ENCODE data around the gene UGT1A5. TPM values are rescaled to one million over a fixed set of nuclear protein-coding genes. Genes with fewer than 3 reads are reported as not detected.

Gene UGT1A5
- total RNA-seq, 2 donors from 2014 or later: not detected

- intact Hi-C loops (cut with DNase I): loop anchor here in 1 of 2 donors (5.0 kb wide), 1 partner anchor 1681 kb away; no protein-coding TSS in a partner anchor
- no peak for DNase-seq (ENCODE audit: low spot score)
Observed at GRCh38 chr2:233766416-233766815, 53.7 kb downstream of the UGT1A5 start.

DNA sequence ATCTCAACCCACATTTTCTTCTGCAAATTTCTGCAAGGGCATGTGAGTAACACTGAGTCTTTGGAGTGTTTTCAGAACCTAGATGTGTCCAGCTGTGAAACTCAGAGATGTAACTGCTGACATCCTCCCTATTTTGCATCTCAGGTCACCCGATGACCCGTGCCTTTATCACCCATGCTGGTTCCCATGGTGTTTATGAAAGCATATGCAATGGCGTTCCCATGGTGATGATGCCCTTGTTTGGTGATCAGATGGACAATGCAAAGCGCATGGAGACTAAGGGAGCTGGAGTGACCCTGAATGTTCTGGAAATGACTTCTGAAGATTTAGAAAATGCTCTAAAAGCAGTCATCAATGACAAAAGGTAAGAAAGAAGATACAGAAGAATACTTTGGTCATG lies 55.4 kb downstream of the UGT1A5 start:
- intact Hi-C loops (cut with DNase I): loop anchor here in 1 of 2 donors (5.0 kb wide), 1 partner anchor 1679 kb away; no protein-coding TSS in a partner anchor
- no peak for DNase-seq (ENCODE audit: low spot score)

- intact Hi-C loops (cut with DNase I): loop anchor here in 1 of 2 donors (5.0 kb wide), 1 partner anchor 1678 kb away; no protein-coding TSS in a partner anchor
- DNase-seq (ENCODE audit: low spot score): no peak
Observed at GRCh38 chr2:233769260-233769659, 56.6 kb downstream of the UGT1A5 start.

- intact Hi-C loops (cut with DNase I): no loop called here
Observed at GRCh38 chr2:233772153-233772552, 59.4 kb downstream of the UGT1A5 start.

DNA sequence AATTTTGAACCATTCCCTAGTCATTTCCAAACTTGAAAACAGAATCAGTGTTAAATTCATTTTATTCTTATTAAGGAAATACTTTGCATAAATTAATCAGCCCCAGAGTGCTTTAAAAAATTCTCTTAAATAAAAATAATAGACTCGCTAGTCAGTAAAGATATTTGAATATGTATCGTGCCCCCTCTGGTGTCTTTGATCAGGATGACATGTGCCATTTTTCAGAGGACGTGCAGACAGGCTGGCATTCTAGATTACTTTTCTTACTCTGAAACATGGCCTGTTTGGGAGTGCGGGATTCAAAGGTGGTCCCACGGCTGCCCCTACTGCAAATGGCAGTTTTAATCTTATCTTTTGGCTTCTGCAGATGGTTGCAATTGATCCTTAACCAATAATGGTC lies 59.9 kb downstream of the UGT1A5 start:
- intact Hi-C loops (cut with DNase I): no loop called here
- no peak for DNase-seq (ENCODE audit: low spot score)

More at GRCh38 chr2:233772153-233772552, 59.4 kb downstream of the UGT1A5 start:
- DNase-seq (ENCODE audit: low spot score): no peak

- DNase-seq (ENCODE audit: low spot score): no peak
- intact Hi-C loops (cut with DNase I): no loop called here
Observed at GRCh38 chr2:233773854-233774253, 61.1 kb downstream of the UGT1A5 start.

DNA sequence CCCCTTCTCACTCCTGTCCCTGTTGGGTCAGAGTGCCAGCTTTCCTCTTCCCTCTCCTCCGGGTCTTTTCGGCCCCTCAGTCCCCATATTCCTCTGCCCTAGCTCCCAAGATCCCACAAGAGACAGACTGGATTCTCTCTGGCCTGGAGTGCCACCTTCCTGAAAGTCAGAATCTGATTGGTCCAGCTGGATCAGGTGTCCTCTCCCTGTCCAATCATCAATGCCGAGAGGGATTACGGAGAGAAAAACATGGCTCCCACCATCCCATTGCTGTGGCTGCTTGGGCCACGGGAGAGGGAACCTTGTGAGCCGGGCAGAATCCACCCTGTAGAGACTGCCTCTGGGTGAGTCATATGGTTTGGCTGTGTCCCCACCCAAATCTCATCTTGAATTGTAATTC lies 62.7 kb downstream of the UGT1A5 start:
- intact Hi-C loops (cut with DNase I): no loop called here
- no peak for DNase-seq (ENCODE audit: low spot score)

- intact Hi-C loops (cut with DNase I): no loop called here
- no peak for DNase-seq (ENCODE audit: low spot score)
Observed at GRCh38 chr2:233778030-233778429, 65.3 kb downstream of the UGT1A5 start, which contains the start of gene MROH2A. MROH2A (plus strand) TSS chr2:233778330; CDS start chr2:233779359, 1,029 bp downstream.

DNA sequence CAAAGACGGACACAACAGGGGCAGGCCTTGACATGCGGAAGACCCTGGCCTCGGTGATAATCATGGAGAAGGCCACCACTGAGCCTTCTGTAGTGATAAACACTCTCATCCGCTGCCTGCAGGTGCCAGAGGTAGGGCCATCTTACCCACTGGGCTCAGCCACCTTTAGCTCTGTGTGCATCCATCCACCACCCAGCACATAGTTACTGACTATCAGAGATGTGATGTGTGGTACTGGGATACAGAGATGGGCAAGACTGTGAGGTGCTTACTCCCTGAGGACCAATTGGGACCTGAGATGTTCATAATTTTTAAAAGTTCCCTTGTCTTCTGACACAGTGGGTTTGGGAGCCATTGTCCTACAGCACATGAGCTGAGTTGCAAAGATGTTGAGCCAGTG lies 67.0 kb downstream of the UGT1A5 start:
- DNase-seq (ENCODE audit: low spot score): no peak
- intact Hi-C loops (cut with DNase I): no loop called here

- intact Hi-C loops (cut with DNase I): no loop called here
Observed at GRCh38 chr2:233780771-233781170, 68.1 kb downstream of the UGT1A5 start.

GRCh38 chr2:233789554-233789953 lies 76.8 kb downstream of the UGT1A5 start:
- intact Hi-C loops (cut with DNase I): no loop called here
- DNase-seq (ENCODE audit: low spot score): no peak

More at GRCh38 chr2:233780771-233781170, 68.1 kb downstream of the UGT1A5 start:
- DNase-seq (ENCODE audit: low spot score): no peak

GRCh38 chr2:233791151-233791882 lies 78.6 kb downstream of the UGT1A5 start:
- DNase-seq (ENCODE audit: low spot score): no peak
- intact Hi-C loops (cut with DNase I): loop anchor here in 1 of 2 donors (5.0 kb wide), 1 partner anchor 286 kb away; no protein-coding TSS in a partner anchor

DNA sequence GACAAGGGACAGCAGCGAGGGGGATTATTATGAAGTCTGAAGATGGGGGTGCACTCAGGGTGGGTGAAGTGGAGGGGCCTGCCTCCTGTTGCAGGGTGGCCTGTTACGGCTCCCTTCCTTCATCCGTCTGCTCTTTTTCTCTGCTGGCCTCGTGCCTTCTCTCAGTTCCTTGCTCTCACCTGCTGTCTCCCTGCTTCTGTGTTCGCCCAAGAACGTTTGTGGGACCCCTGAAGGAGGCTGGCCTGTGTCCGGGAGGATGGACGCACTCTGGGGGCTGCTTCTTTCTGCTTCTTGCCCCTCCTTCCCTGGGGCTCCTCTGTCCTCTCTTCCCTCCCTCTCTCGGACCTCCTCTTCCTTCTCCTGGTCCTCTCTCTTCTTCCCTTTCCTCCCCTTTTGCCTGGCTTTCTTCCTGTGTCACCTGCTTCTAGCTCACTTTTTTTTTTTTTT lies 79.2 kb downstream of the UGT1A5 start:
- DNase-seq (ENCODE audit: low spot score): no peak
- intact Hi-C loops (cut with DNase I): loop anchor here in 1 of 2 donors (5.0 kb wide), 1 partner anchor 285 kb away; no protein-coding TSS in a partner anchor

DNA sequence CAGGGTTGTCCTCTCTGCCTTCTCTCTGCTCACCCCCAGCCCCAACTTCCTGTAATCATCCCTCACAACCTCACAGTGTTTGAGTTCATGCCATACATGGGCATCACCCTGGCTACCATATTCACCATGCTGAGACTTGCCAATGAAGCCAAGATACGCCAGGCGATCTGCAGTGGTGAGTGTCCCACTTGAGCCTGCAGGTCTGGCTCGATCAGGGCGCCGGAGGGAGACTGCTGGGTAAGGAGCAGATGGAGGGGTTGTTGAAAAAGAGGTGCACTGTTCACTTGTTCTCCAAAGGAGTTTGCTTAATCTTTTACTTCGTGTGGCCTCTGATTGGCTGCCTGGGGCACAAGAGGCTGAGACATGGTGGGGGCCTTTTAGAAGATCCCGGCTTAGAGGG lies 80.0 kb downstream of the UGT1A5 start:
- intact Hi-C loops (cut with DNase I): loop anchor here in 1 of 2 donors (5.0 kb wide), 1 partner anchor 285 kb away; no protein-coding TSS in a partner anchor
- no peak for DNase-seq (ENCODE audit: low spot score)

GRCh38 chr2:233793465-233794127 lies 80.9 kb downstream of the UGT1A5 start:
- intact Hi-C loops (cut with DNase I): loop anchor here in 1 of 2 donors (5.0 kb wide), 1 partner anchor 284 kb away; no protein-coding TSS in a partner anchor
- DNase-seq (ENCODE audit: low spot score): no peak

- no peak for DNase-seq (ENCODE audit: low spot score)
- intact Hi-C loops (cut with DNase I): loop anchor here in 1 of 2 donors (5.0 kb wide), 1 partner anchor 283 kb away; no protein-coding TSS in a partner anchor
Observed at GRCh38 chr2:233794128-233794658, 81.5 kb downstream of the UGT1A5 start.

DNA sequence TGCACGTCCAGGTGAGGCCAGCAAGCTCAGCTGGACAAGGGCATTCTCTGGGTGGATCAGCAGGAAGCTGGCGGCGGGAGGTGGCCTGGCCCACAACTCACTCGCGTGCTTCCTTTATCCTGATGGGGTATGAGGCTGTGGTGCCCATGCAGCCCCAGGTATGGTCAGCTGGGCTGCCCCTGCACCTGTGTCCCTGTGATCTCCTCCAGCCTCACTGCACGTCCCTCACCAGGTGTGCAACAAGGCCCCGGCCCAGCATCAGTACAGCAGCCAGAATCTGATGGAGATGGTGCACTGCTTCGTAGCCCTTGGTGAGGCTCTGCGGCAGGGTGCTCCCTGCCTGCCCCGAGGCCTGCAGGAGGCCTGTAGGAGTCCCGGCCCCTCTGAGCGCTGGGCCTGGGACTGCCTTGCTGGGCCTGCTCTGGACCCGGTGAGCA lies 83.0 kb downstream of the UGT1A5 start:
- peak; percentile 67 for DNase-seq (ENCODE audit: low spot score)
- intact Hi-C loops (cut with DNase I): no loop called here

DNA sequence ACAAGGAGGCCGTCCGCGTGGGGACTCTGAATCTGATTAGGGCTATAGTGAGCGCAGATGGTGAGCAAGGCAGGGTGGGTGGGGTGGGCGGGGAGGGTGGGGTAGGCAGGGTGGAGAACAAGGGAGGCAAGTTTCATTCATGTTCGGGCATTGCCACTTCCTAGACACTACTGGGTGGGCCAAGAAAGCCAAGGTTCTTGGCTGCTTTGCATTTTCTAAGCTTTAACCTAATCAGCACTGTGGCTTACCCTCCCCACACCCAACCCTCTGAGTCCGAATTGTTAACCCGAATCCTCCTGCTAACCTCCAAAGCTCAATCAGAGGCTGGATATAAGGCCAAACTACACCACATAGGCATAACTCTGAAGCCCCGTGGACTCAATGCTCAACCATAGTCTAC lies 83.5 kb downstream of the UGT1A5 start:
- intact Hi-C loops (cut with DNase I): no loop called here

GRCh38 chr2:233798335-233799086 lies 85.8 kb downstream of the UGT1A5 start:
- DNase-seq (ENCODE audit: low spot score): peak; percentile 62
- intact Hi-C loops (cut with DNase I): no loop called here

More for the DNA sequence above, 83.5 kb downstream of the UGT1A5 start:
- no peak for DNase-seq (ENCODE audit: low spot score)
